VCaP (cell line): ENCODE measurements around the gene CEACAM16.

Source experiments
- H3K27ac ChIP-seq: fragments of 450-650 bp; 2 replicates; pipeline ENCODE4 v1.5.1; 2017
- CTCF ChIP-seq: fragments of 450-650 bp; conservative IDR thresholded peaks from 2 replicates; pipeline ENCODE4 v1.5.1; 2017; ENCODE audit warnings: mild to moderate bottlenecking, moderate library complexity

The CEACAM16 gene

GRCh38 chr19:44698492-44699201 is at the start of gene CEACAM16:
Gene CEACAM16 (plus strand): TSS chr19:44699151. CDS start chr19:44701457, 2,306 bp downstream.
- no peak for TF ChIP-seq CTCF
- peak within 1 kb of the TSS; percentile 97 for H3K27ac ChIP-seq

DNA sequence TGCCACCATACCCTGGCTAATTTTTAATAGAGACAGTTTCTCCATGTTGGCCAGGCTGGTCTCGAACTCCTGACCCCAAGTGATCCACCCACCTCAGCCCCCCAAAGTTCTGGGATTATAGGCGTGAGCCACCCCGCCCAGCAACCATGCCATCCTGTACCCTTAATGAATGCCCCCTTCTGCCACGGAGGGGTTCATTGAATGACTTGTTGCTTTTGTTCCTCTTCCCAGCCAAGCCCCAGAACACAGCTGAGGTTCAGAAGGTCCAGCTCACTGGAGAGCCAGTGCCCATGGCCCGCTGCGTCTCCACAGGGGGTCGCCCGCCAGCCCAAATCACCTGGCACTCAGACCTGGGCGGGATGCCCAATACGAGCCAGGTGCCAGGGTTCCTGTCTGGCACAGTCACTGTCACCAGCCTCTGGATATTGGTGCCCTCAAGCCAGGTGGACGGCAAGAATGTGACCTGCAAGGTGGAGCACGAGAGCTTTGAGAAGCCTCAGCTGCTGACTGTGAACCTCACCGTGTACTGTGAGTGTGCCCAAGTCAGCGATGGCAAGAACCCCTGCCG is 49.3 kb upstream of the CEACAM16 start:
- H3K27ac ChIP-seq: no peak overlapping the region
- no peak for TF ChIP-seq CTCF

DNA sequence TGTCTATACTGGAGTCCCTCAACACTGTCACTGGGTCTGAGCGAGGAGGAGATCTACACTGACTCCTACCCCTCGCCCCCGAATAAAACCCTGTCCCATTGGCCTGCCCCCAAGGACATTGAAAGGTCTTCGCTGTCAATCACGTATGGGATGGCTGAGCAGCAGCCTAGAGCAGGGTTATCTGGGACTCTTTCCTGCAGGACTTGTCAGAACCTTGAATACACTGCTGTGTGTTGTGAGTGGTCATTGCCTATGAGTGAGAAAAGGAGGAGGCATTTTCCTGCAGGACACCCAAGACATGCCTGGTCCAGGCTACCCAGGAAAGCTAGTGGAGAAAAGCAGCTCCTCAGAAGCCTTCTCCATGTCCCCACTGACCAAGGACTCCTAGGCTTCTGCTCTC is 45.6 kb upstream of the CEACAM16 start:
- H3K27ac ChIP-seq: no peak overlapping the region
- no peak for TF ChIP-seq CTCF

DNA sequence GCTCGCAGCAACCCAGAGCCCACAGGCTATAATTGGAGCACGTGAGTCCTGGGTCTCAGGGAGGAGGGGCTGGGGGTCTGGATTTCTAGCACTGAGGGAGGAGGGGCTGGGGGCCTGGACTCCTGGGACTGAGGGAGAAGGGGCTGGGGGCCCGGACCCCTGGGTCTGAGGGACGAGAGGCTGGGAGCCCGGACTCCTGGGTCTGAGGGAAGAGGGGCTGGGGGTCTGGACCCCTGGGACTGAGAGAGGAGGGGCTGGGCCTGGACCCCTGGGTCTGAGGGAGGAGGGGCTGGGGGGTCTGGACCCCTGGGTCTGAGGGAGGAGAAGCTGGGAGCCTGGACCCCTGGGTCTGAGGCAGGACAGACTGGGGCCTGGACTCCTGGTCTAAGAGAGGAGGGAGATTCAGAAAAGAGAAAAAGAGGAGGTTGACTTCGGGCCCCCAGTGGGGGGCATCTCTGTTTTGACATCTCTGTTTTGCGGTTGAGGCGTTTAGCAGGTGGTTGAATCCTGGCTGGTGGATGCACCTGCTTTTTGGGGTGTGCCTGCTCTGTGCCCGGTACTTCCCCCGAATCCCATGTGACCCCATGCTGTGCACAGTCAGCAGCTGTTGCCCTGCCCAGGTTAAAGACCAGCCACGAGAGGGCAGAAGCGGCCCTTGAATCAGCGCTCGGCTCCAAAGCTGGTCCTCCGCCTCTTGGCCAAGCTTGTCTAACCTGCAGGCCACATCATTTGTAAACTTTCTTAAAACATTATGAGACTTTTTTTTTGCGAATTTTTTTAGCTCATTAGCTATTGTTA is 44.8 kb upstream of the CEACAM16 start:
- H3K27ac ChIP-seq: no peak overlapping the region

GRCh38 chr19:44657211-44657921 is 41.6 kb upstream of the CEACAM16 start:
- H3K27ac ChIP-seq: 0 out of 2 replicates have a peak overlapping the region, but pooled peaks have one; percentile 1
- peak; percentile 92 for TF ChIP-seq CTCF

More for the DNA sequence above, 44.8 kb upstream of the CEACAM16 start:
- peak; percentile 89 for TF ChIP-seq CTCF

DNA sequence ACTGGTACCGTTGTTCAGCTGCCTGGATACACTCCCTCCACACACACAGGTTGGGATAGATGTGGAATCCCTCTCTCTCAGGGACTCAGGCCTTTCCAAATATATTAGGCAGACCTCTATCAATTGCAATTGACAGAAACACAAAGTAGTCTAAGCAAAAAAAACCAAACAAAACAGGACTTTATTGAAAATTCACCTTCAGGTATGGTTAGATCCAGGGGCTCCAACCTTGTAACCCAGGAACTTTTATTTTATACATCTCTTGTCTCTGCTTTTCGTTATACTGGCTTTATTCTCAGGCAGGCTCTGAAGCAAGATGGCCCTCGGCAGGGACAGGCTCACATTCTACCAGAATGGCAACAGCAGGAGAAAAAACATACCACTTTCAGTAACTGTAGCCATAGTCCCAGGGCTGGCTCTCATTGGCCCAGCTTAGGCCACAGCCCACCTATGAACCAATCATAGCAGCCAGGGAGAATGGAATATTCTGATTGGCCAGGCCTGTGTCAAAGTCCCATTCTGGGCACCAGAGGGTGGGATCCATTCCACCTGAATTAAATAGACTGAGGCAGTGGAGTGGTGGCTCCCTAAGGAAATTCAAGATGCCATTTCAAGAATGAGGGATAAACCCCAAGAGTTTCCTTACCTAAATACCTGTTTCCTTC is 40.8 kb upstream of the CEACAM16 start:
- no peak overlapping the region for H3K27ac ChIP-seq
- TF ChIP-seq CTCF: no peak
